Sigmoid colon (tissue), 4 donors: ENCODE measurements around the gene CTSL.

Experiments used
- CTCF ChIP-seq, 4 experiments: fragments of 450-650 bp in 3 of 4; fragments of 200-600 bp in 1 of 4; IDR thresholded peaks; one replicate each; pipeline ENCODE4 v1.5.1; 2016 to 2019; ENCODE audit warnings: antibody characterized with exemption in 4 of 4, mild to moderate bottlenecking in 3 of 4, moderate library complexity in 2 of 4
- POLR2A ChIP-seq, 2 donors: fragments of 450-650 bp; IDR thresholded peaks; one replicate each; pipeline ENCODE4 v1.6.1; 2016; ENCODE audit warnings: antibody characterized with exemption in 2 of 2, mild to moderate bottlenecking in 2 of 2, moderate library complexity in 2 of 2
- POLR2AphosphoS5 ChIP-seq, 4 donors: sonication (generic); formaldehyde crosslinking; IDR thresholded peaks; one replicate each; pipeline ENCODE4 v1.6.1; 2017; ENCODE audit warnings: antibody characterized with exemption in 4 of 4

- TF ChIP-seq CTCF (IDR thresholded peaks at IDR 0.05) (no peak), POLR2A (IDR thresholded peaks at IDR 0.05) (no peak), POLR2AphosphoS5 (IDR thresholded peaks at IDR 0.05) (no peak)
Observed at GRCh38 chr9:87698069-87698809, 27.7 kb upstream of the CTSL start.
